Vagina (tissue), 2 donors: ENCODE measurements around the gene FBXW10.
"Not testable (repeated sequence)": the region's sequence is repeated elsewhere in the genome, so short reads cannot be mapped to it uniquely, and the experiment has no call there.

ENCODE experiments used
- CTCF ChIP-seq, 3 experiments: fragments of 450-650 bp in 2 of 3; fragments of 200-600 bp in 1 of 3; sonication (generic) in 1 of 3; IDR thresholded peaks; one replicate each; pipeline ENCODE4 v1.5.1; 2017 to 2019; ENCODE audit warnings: antibody characterized with exemption in 3 of 3, mild to moderate bottlenecking in 2 of 3, moderate library complexity in 2 of 3
- POLR2A ChIP-seq, 2 donors: fragments of 450-650 bp; IDR thresholded peaks; one replicate each; pipeline ENCODE4 v1.6.1; 2017; ENCODE audit warnings: antibody characterized with exemption in 2 of 2, mild to moderate bottlenecking in 2 of 2, moderate library complexity in 2 of 2
- POLR2AphosphoS5 ChIP-seq, 2 donors: sonication (generic); formaldehyde crosslinking; IDR thresholded peaks; one replicate each; pipeline ENCODE4 v1.9.0; 2017; ENCODE audit warnings: antibody characterized with exemption in 2 of 2, mild to moderate bottlenecking in 2 of 2, low read depth in 1 of 2; ENCODE audit not compliant: insufficient read depth in 1 of 2

- TF ChIP-seq CTCF (IDR thresholded peaks at IDR 0.05); POLR2AphosphoS5 (IDR thresholded peaks at IDR 0.05; ENCODE audit: insufficient read depth in 1 of 2, low read depth in 1 of 2); POLR2A (IDR thresholded peaks at IDR 0.05): not testable (repeated sequence)
Observed at GRCh38 chr17:18695143-18695542, 48.7 kb upstream of the FBXW10 start.
